GM18511 (cell line): ENCODE data around the gene DCC.

Source experiments
- ATAC-seq: cut with Tn5 transposase; IDR thresholded peaks from one replicate; pipeline ENCODE4 v1.9.1; 2021; ENCODE audit warnings: mild to moderate bottlenecking, moderate library complexity; ENCODE audit not compliant: unreplicated experiment

Gene DCC

GRCh38 chr18:52667463-52668065 is 327.6 kb downstream of the DCC start:
- ATAC-seq: no peak

GRCh38 chr18:52670896-52671295 is 330.9 kb downstream of the DCC start:
- no peak for ATAC-seq

- no peak for ATAC-seq
These were observed 338.0 kb downstream of the DCC start for GRCh38 chr18:52678034-52678433.

GRCh38 chr18:52678551-52678950 is 338.6 kb downstream of the DCC start:
- ATAC-seq: no peak

GRCh38 chr18:52679354-52679753 is 339.4 kb downstream of the DCC start:
- no peak for ATAC-seq

GRCh38 chr18:52682260-52682659 is 342.3 kb downstream of the DCC start:
- ATAC-seq: no peak

- no peak for ATAC-seq
These were observed 345.3 kb downstream of the DCC start for GRCh38 chr18:52685316-52685715.

- ATAC-seq: no peak
These were observed 351.8 kb downstream of the DCC start for GRCh38 chr18:52691841-52692240.

- no peak for ATAC-seq
These were observed 354.8 kb downstream of the DCC start for GRCh38 chr18:52694804-52695203.

- ATAC-seq: no peak
These were observed 360.1 kb downstream of the DCC start for GRCh38 chr18:52700116-52700515.

GRCh38 chr18:52700816-52701215 is 360.8 kb downstream of the DCC start:
- no peak for ATAC-seq

- no peak for ATAC-seq
These were observed 361.4 kb downstream of the DCC start for GRCh38 chr18:52701219-52701935.

GRCh38 chr18:52715421-52715820 is 375.4 kb downstream of the DCC start:
- no peak for ATAC-seq

GRCh38 chr18:52715991-52716390 is 376.0 kb downstream of the DCC start:
- no peak for ATAC-seq

- no peak for ATAC-seq
These were observed 377.0 kb downstream of the DCC start for GRCh38 chr18:52716973-52717372.

- no peak for ATAC-seq
These were observed 382.9 kb downstream of the DCC start for GRCh38 chr18:52722904-52723303.

GRCh38 chr18:52723550-52723970 is 383.6 kb downstream of the DCC start:
- ATAC-seq: no peak

- no peak for ATAC-seq
These were observed 391.1 kb downstream of the DCC start for GRCh38 chr18:52730972-52731619.

GRCh38 chr18:52738946-52739345 is 398.9 kb downstream of the DCC start:
- no peak for ATAC-seq

GRCh38 chr18:52746986-52747385 is 407.0 kb downstream of the DCC start:
- no peak for ATAC-seq

GRCh38 chr18:52747869-52748268 is 407.9 kb downstream of the DCC start:
- ATAC-seq: no peak

GRCh38 chr18:52748343-52748742 is 408.3 kb downstream of the DCC start:
- ATAC-seq: no peak
